Natural killer cell (primary cell): ENCODE results near the gene TMEM255B. TPM values are rescaled to one million over a fixed set of nuclear protein-coding genes. Genes with fewer than 3 reads are reported as not detected.
"Not testable (repeated sequence)": the region's sequence is repeated elsewhere in the genome, so short reads cannot be mapped to it uniquely, and the experiment has no call there.

Source experiments
- ATAC-seq, 3 donors: fragments of 150-1000 bp in 2 of 3; fragments of 200-7000 bp in 1 of 3; cut with Tn5 transposase; 1 replicate in 1 of 3; 2 replicates in 2 of 3; pipeline ENCODE4 v1.10.0; 2021; ENCODE audit warnings: mild to moderate bottlenecking in 2 of 3, moderate library complexity in 2 of 3
- DNase-seq, 2 donors: peaks; one replicate each; pipeline versions ENCODE4 v3.0.0 to v3.0.0-alpha.2; 2013 to 2021; ENCODE audit warnings: mixed read lengths in 1 of 2
- H3K27ac ChIP-seq: one replicate; pipeline ENCODE4 v1.5.1; 2013; ENCODE audit warnings: mild to moderate bottlenecking, low read length
- H3K27me3 ChIP-seq: one replicate; pipeline ENCODE4 v1.6.1; 2013; ENCODE audit warnings: low read length; ENCODE audit not compliant: control insufficient read depth, insufficient read depth
- H3K36me3 ChIP-seq: one replicate; pipeline ENCODE4 v1.6.1; 2013; ENCODE audit warnings: low read length; ENCODE audit not compliant: control insufficient read depth, insufficient read depth
- H3K4me1 ChIP-seq: one replicate; pipeline ENCODE4 v1.6.1; 2013; ENCODE audit warnings: low read length; ENCODE audit not compliant: control insufficient read depth, insufficient read depth
- H3K4me3 ChIP-seq: one replicate; pipeline ENCODE4 v1.5.1; 2013; ENCODE audit warnings: low read length
- H3K9me3 ChIP-seq: one replicate; pipeline ENCODE4 v1.6.1; 2013; ENCODE audit warnings: low read length; ENCODE audit not compliant: control insufficient read depth, insufficient read depth
- H3K27ac Mint-ChIP-seq, 2 donors: one replicate each; pipeline ENCODE4 v1.8.0; 2022; ENCODE audit warnings: mild to moderate bottlenecking in 2 of 2, mixed read lengths in 2 of 2, moderate library complexity in 1 of 2
- H3K27me3 Mint-ChIP-seq, 2 donors: one replicate each; pipeline ENCODE4 v1.8.0; 2022; ENCODE audit warnings: low read depth in 2 of 2, mixed read lengths in 2 of 2
- H3K36me3 Mint-ChIP-seq: one replicate; pipeline ENCODE4 v1.8.0; 2022; ENCODE audit warnings: mixed read lengths
- H3K4me1 Mint-ChIP-seq, 2 donors: one replicate each; pipeline ENCODE4 v1.8.0; 2022; ENCODE audit warnings: mixed read lengths in 2 of 2
- H3K4me3 Mint-ChIP-seq: one replicate; pipeline ENCODE4 v1.8.0; 2022; ENCODE audit warnings: mild to moderate bottlenecking, moderate library complexity, mixed read lengths
- H3K9me3 Mint-ChIP-seq, 2 donors: one replicate each; pipeline ENCODE4 v1.8.0; 2022; ENCODE audit warnings: mixed read lengths in 2 of 2
- WGBS: methylation state at CpG from one replicate; pipeline ENCODE4 v1.1.7; 2013; ENCODE audit warnings: missing lambda C conversion rate; ENCODE audit not compliant: insufficient coverage; 5-methylcytosine and 5-hydroxymethylcytosine counted together
- intact Hi-C: fragments of 100-400 bp; cut with micrococcal nuclease; formaldehyde crosslinking; loops from one replicate; pipeline ENCODE4 v1.14.2; 2022
- total RNA-seq, 4 donors: library from RNA; stranded (reverse); fragments of 120-200 nt in 1 of 4; gene quantifications; one replicate each; pipeline versions ENCODE4 v1.2.3 to v1.2.4, GENCODE V29; 2013 to 2022
- TF ChIP-seq, protein P1 (sequence below): fragments of 200-600 bp; IDR thresholded peaks from one replicate; pipeline ENCODE4 v1.8.0; 2022; ENCODE audit warnings: antibody characterized with exemption

The TMEM255B gene
- total RNA-seq, 3 donors from 2014 or later (not counting 1 experiment from before 2014, with no cell fraction given): 0.38 to 3.0 (median 1.0) TPM

GRCh38 chr13:113793718-113794085 lies 34.7 kb downstream of the TMEM255B start:
- Mint-ChIP-seq H3K4me1 (no peaks in the 10 kb centered on the region), H3K36me3 (no peaks in the 10 kb centered on the region), H3K27me3 (peaks cover 0 to 3% of the 10 kb centered on the region in 2 donors), H3K27ac (no peak overlapping the region), H3K9me3 (no peaks in the 10 kb centered on the region), H3K4me3 (no peak overlapping the region)
- Histone ChIP-seq H3K9me3 (no peaks in the 10 kb centered on the region), H3K4me1 (no peaks in the 10 kb centered on the region), H3K36me3 (no peaks in the 10 kb centered on the region), H3K4me3 (no peak overlapping the region), H3K27me3 (no peaks in the 10 kb centered on the region), H3K27ac (no peak overlapping the region)
- TF ChIP-seq, protein P1, sequence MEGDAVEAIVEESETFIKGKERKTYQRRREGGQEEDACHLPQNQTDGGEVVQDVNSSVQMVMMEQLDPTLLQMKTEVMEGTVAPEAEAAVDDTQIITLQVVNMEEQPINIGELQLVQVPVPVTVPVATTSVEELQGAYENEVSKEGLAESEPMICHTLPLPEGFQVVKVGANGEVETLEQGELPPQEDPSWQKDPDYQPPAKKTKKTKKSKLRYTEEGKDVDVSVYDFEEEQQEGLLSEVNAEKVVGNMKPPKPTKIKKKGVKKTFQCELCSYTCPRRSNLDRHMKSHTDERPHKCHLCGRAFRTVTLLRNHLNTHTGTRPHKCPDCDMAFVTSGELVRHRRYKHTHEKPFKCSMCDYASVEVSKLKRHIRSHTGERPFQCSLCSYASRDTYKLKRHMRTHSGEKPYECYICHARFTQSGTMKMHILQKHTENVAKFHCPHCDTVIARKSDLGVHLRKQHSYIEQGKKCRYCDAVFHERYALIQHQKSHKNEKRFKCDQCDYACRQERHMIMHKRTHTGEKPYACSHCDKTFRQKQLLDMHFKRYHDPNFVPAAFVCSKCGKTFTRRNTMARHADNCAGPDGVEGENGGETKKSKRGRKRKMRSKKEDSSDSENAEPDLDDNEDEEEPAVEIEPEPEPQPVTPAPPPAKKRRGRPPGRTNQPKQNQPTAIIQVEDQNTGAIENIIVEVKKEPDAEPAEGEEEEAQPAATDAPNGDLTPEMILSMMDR: no peak
- DNase-seq: no peak
- intact Hi-C loops: no loop called here
- no peak for ATAC-seq
- WGBS: 94% methylated on average over 15 of the region's 15 CpGs

DNA sequence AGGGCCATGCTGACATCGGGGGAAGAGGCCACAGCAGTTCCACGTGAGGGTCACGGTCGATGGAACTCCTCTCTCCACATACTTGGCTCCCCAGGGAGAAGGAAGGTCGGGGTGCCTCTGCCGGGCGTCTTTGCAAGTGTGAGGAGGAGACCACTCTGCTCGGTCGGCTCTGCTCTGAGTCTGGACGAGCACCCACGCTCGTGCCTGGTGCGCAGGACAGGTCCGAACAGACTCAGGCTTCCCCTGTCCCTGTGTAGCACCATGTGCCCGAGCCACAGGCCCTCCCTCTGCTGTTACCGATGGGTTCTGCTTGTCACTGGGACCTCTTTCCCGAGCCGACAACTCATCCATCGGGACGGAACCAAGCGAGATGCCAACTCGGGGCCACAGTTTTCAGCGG lies 35.1 kb downstream of the TMEM255B start:
- H3K27ac Mint-ChIP-seq: no peak overlapping the region
- H3K9me3 ChIP-seq: no peaks in the 10 kb centered on the region
- H3K27me3 Mint-ChIP-seq: peaks cover 0 to under 1% of the 10 kb centered on the region in 2 donors
- ATAC-seq (no peak), DNase-seq (no peak)
- 92% methylated on average over 23 of the region's 23 CpGs for WGBS
- no peaks in the 10 kb centered on the region for H3K4me1 Mint-ChIP-seq
- no peaks in the 10 kb centered on the region for H3K27me3 ChIP-seq
- intact Hi-C loops: no loop called here
- H3K36me3 Mint-ChIP-seq: no peaks in the 10 kb centered on the region
- H3K4me3 ChIP-seq: no peak overlapping the region
- H3K36me3 ChIP-seq: no peaks in the 10 kb centered on the region
- H3K4me1 ChIP-seq: no peaks in the 10 kb centered on the region
- TF ChIP-seq, protein P1: no peak
- H3K9me3 Mint-ChIP-seq: no peaks in the 10 kb centered on the region
- no peak overlapping the region for H3K4me3 Mint-ChIP-seq
- H3K27ac ChIP-seq: no peak overlapping the region

DNA sequence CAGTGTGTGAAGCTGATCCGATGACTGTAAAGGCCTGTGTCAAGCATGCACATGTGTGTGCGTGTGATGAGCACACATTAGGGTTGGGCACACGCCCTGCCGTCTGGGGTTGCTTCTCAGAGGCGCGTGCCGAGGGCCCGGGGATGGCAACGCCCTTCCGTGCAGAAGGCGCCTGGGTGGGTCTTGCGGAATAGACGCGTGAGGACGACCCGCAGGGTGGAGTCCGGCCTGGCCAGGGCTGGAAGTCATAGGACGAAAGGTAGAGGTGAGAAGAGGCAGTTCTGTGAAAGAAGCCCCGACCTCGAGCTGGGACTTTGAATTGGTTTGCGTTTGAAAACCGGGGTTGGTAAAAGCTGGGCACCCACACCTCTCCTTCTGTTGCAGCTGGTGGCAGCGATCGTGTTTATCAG lies 35.7 kb downstream of the TMEM255B start:
- no peak overlapping the region for H3K27ac Mint-ChIP-seq
- H3K9me3 ChIP-seq: no peaks in the 10 kb centered on the region
- ATAC-seq: no peak
- H3K9me3 Mint-ChIP-seq: no peaks in the 10 kb centered on the region
- intact Hi-C loops: no loop called here
- H3K36me3 ChIP-seq: no peaks in the 10 kb centered on the region
- no peak for DNase-seq
- no peaks in the 10 kb centered on the region for H3K27me3 Mint-ChIP-seq
- H3K27ac ChIP-seq: no peak overlapping the region
- no peaks in the 10 kb centered on the region for H3K36me3 Mint-ChIP-seq
- no peak overlapping the region for H3K4me3 ChIP-seq
- 88% methylated on average over 24 of the region's 24 CpGs for WGBS
- no peak overlapping the region for H3K4me3 Mint-ChIP-seq
- TF ChIP-seq, protein P1: no peak
- no peaks in the 10 kb centered on the region for H3K4me1 Mint-ChIP-seq
- no peaks in the 10 kb centered on the region for H3K27me3 ChIP-seq
- no peaks in the 10 kb centered on the region for H3K4me1 ChIP-seq

DNA sequence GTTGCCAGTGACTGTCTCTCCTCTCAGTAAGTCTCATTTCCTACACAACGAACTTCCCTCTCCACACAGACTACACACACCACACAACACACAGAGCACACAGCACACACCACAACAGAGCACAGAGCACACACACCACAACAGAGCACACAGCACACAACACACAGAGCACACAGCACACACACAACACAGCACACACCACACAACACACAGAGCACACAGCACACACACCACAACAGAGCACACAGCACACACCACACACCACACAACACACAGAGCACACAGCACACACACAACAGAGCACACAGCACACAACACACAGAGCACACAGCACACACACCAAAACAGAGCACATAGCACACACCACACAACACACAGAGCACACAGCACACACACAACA lies 36.3 kb downstream of the TMEM255B start:
- H3K36me3 Mint-ChIP-seq, H3K9me3 Mint-ChIP-seq, H3K27me3 Mint-ChIP-seq, intact Hi-C loops, H3K4me3 Mint-ChIP-seq, ATAC-seq, H3K27ac Mint-ChIP-seq, H3K27ac ChIP-seq, H3K36me3 ChIP-seq, H3K9me3 ChIP-seq, DNase-seq, H3K4me1 Mint-ChIP-seq, H3K4me3 ChIP-seq, H3K27me3 ChIP-seq, H3K4me1 ChIP-seq: not testable (repeated sequence)
- 12% methylated on average over 1 of the region's 1 CpG for WGBS
